GM23338 (cell line): ENCODE measurements around the gene FARP1. TPM values are rescaled to one million over a fixed set of nuclear protein-coding genes. Genes with fewer than 3 reads are reported as not detected.

Experiments used
- ATAC-seq: fragments of 200-7000 bp; cut with Tn5 transposase; 3 replicates; pipeline ENCODE4 v1.9.1; 2020
- DNase-seq: peaks from one replicate; pipeline ENCODE4 v3.0.0-alpha.2; 2015; ENCODE audit warnings: low spot score
- H2AFZ ChIP-seq: fragments of 200-600 bp; sonication (generic); 2 replicates; pipeline ENCODE4 v1.8.0; 2016; ENCODE audit warnings: antibody characterized with exemption, mild to moderate bottlenecking, moderate library complexity
- H3F3A ChIP-seq: fragments of 200-600 bp; sonication (generic); replicated peaks from 2 replicates; pipeline ENCODE4 v1.8.0; 2017; ENCODE audit warnings: antibody characterized with exemption, mixed run types, low read depth
- H3K27ac ChIP-seq: fragments of 200-600 bp; sonication (generic); 2 replicates; pipeline ENCODE4 v1.6.1; 2016; ENCODE audit warnings: low read depth
- H3K27me3 ChIP-seq: fragments of 200-600 bp; sonication (generic); 2 replicates; pipeline ENCODE4 v1.8.0; 2016; ENCODE audit warnings: mild to moderate bottlenecking, mixed run types, moderate library complexity; ENCODE audit not compliant: insufficient read depth
- H3K36me3 ChIP-seq: fragments of 200-600 bp; sonication (generic); 2 replicates; pipeline ENCODE4 v1.8.0; 2016; ENCODE audit warnings: mild to moderate bottlenecking; ENCODE audit not compliant: insufficient read depth
- H3K4me1 ChIP-seq: fragments of 200-600 bp; sonication (generic); 2 replicates; pipeline ENCODE4 v1.8.0; 2016; ENCODE audit warnings: mild to moderate bottlenecking, moderate library complexity; ENCODE audit not compliant: insufficient read depth
- H3K4me2 ChIP-seq: fragments of 200-600 bp; sonication (generic); 2 replicates; pipeline ENCODE4 v1.7.1; 2017; ENCODE audit warnings: mixed run types
- H3K4me3 ChIP-seq: fragments of 200-600 bp; sonication (generic); 2 replicates; pipeline ENCODE4 v1.6.1; 2016; ENCODE audit warnings: mixed run types
- H3K79me2 ChIP-seq: fragments of 200-600 bp; sonication (generic); replicated peaks from 2 replicates; pipeline ENCODE4 v1.8.0; 2017; ENCODE audit warnings: mild to moderate bottlenecking; ENCODE audit not compliant: insufficient read depth
- H3K9me2 ChIP-seq: fragments of 200-600 bp; sonication (generic); 2 replicates; pipeline ENCODE4 v1.8.0; 2017; ENCODE audit not compliant: insufficient read depth
- H4K20me1 ChIP-seq: fragments of 200-600 bp; sonication (generic); replicated peaks from 2 replicates; pipeline ENCODE4 v1.8.0; 2017; ENCODE audit warnings: mild to moderate bottlenecking; ENCODE audit not compliant: insufficient read depth
- H3K27ac Mint-ChIP-seq: 2 replicates; pipeline ENCODE4 v1.8.0; 2020; ENCODE audit warnings: inconsistent platforms, mild to moderate bottlenecking, moderate library complexity, mixed read lengths
- H3K27me3 Mint-ChIP-seq: 3 replicates; pipeline ENCODE4 v1.8.0; 2022; ENCODE audit warnings: low read depth, mild to moderate bottlenecking, moderate library complexity, mixed read lengths, inconsistent platforms; ENCODE audit not compliant: insufficient read depth, poor library complexity
- H3K36me3 Mint-ChIP-seq: 3 replicates; pipeline ENCODE4 v1.8.0; 2021; ENCODE audit warnings: low read depth, mild to moderate bottlenecking, inconsistent platforms, moderate library complexity, mixed read lengths
- H3K4me1 Mint-ChIP-seq: 3 replicates; pipeline ENCODE4 v1.8.0; 2020; ENCODE audit warnings: mild to moderate bottlenecking, inconsistent platforms, mixed read lengths
- H3K4me3 Mint-ChIP-seq: 3 replicates; pipeline ENCODE4 v1.8.0; 2021; ENCODE audit warnings: moderate library complexity, mild to moderate bottlenecking, inconsistent platforms, mixed read lengths
- H3K9me3 Mint-ChIP-seq: 3 replicates; pipeline ENCODE4 v1.8.0; 2020; ENCODE audit warnings: moderate library complexity, mild to moderate bottlenecking, inconsistent platforms, mixed read lengths
- CREB1 ChIP-seq: fragments of 250-450 bp; sonication (Bioruptor Pico); IDR thresholded peaks from 2 replicates; pipeline ENCODE4 v1.5.0; 2020; ENCODE audit warnings: low read depth, mild to moderate bottlenecking, moderate library complexity
- EZH2 ChIP-seq: fragments of 200-600 bp; sonication (generic); IDR thresholded peaks from one replicate; pipeline ENCODE4 v1.8.0; 2017; ENCODE audit warnings: antibody characterized with exemption, mild to moderate bottlenecking, low read depth; ENCODE audit not compliant: unreplicated experiment
- JUNB ChIP-seq: IDR thresholded peaks from one replicate; pipeline ENCODE4 v1.6.1; 2016; ENCODE audit warnings: antibody characterized with exemption; ENCODE audit not compliant: unreplicated experiment
- POLR2AphosphoS5 ChIP-seq: IDR thresholded peaks from 2 replicates; pipeline ENCODE4 v1.6.1; 2016; ENCODE audit warnings: antibody characterized with exemption, low read depth
- ZNF114 ChIP-seq: fragments of 250-450 bp; sonication (Bioruptor Pico); IDR thresholded peaks from 2 replicates; pipeline ENCODE4 v1.5.0; 2020; ENCODE audit warnings: mild to moderate bottlenecking, moderate library complexity
- ZNF331 ChIP-seq: fragments of 250-450 bp; sonication (Bioruptor Pico); IDR thresholded peaks from 2 replicates; pipeline ENCODE4 v1.5.0; 2020; ENCODE audit warnings: low read depth, mild to moderate bottlenecking, moderate library complexity
- polyA plus RNA-seq: library from polyadenylated mRNA; unstranded; fragments of >200 nt; fragmentation: Nextera tagmentation; extraction: Ambion mirVana; gene quantifications from 2 replicates; pipeline ENCODE4 v1.2.1, GENCODE V29; 2016
- total RNA-seq: library from RNA; depleted of rRNA; stranded (reverse); fragments of >200 nt; shearing (Covaris generic); gene quantifications from 2 replicates; pipeline ENCODE4 v1.2.3, GENCODE V29; 2014
- TF ChIP-seq, protein P1 (sequence below): IDR thresholded peaks from 2 replicates; pipeline ENCODE4 v1.6.1; 2016; ENCODE audit warnings: antibody characterized with exemption

FARP1 gene
- total and polyA plus RNA-seq, 2 experiments from 2014 or later: 53.6 to 82.5 TPM

DNA sequence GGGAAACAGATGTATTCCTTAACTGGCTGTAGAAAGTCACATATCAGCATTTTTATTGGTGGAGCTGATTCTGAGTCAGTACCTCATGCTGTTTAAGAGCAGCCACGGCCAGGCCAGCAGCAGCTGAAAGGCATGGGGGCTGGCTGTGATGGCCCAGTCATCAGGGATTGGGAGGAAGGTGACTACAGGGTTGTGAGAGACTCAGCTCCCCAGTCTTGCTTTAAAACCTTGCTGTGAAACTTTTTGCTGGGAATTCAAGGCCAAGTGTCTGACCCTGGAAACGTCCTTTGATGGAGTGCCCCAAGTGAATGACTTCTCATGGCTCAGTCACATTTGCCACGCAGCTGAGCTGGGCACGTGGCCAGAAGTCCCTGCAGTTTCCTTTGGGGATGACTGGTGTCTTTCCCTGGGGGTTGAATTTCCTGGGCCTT, 73.3 kb downstream of the FARP1 start (continued):
- TF ChIP-seq POLR2AphosphoS5 (no peak), EZH2 (no peak), ZNF331 (no peak)

DNA sequence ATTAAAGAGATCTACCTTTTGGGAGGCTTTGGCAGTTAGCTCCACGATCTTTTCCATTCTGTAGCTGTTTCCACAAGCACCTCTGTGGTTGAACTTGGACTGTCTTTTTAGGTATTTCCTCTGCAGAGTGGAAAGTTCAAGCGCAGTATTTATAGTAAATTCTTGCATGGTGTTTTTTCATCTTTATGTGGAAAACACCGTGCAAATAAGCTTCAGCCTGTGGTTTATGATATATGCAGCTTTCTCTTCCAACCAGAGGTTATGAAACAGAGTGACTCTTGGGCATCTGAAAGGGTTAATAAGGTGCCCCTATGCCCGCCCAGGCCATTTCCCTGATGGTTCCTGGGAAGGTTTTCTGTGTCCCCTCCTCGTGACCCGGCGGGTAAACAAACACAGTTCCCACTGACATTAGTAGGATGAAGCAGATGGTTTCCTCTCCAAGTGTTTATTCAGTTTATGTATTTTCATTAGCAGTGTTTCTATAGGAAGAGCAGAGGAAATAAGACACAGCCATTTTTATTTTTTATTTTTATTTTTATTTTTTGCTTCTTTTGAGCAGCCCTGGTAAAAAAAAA, 73.9 kb downstream of the FARP1 start:
- Histone ChIP-seq H3K27ac (0 out of 2 replicates have a peak overlapping the region, but pooled peaks have one; percentile 10), H3K36me3 (no peaks in the 10 kb centered on the region), H3K79me2 (peaks cover 70% of the 10 kb centered on the region), H3K4me1 (peaks cover 14% of the 10 kb centered on the region), H3K27me3 (no peaks in the 10 kb centered on the region), H3F3A (0 out of 2 replicates have a peak, but pooled peaks cover 3% of the 10 kb centered on the region), H3K9me2 (no peaks in the 10 kb centered on the region), H2AFZ (no peak overlapping the region), H3K4me3 (no peak overlapping the region), H4K20me1 (no peaks in the 10 kb centered on the region; the same call in none of the 2 replicates), H3K4me2 (no peak overlapping the region)
- Mint-ChIP-seq H3K4me3 (no peak overlapping the region), H3K9me3 (peaks cover 8% of the 10 kb centered on the region), H3K27ac (no peak overlapping the region; the same call in 1 of the 2 replicates), H3K27me3 (peaks cover 7% of the 10 kb centered on the region), H3K36me3 (peaks cover 23% of the 10 kb centered on the region), H3K4me1 (peaks cover 47% of the 10 kb centered on the region)
- TF ChIP-seq, protein P1, sequence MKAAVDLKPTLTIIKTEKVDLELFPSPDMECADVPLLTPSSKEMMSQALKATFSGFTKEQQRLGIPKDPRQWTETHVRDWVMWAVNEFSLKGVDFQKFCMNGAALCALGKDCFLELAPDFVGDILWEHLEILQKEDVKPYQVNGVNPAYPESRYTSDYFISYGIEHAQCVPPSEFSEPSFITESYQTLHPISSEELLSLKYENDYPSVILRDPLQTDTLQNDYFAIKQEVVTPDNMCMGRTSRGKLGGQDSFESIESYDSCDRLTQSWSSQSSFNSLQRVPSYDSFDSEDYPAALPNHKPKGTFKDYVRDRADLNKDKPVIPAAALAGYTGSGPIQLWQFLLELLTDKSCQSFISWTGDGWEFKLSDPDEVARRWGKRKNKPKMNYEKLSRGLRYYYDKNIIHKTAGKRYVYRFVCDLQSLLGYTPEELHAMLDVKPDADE: no peak
- TF ChIP-seq ZNF114 (CRISPR knock-in tag) (no peak), JUNB (no peak), CREB1 (no peak), POLR2AphosphoS5 (no peak)
- DNase-seq: no peak
- ATAC-seq: no peak

DNA sequence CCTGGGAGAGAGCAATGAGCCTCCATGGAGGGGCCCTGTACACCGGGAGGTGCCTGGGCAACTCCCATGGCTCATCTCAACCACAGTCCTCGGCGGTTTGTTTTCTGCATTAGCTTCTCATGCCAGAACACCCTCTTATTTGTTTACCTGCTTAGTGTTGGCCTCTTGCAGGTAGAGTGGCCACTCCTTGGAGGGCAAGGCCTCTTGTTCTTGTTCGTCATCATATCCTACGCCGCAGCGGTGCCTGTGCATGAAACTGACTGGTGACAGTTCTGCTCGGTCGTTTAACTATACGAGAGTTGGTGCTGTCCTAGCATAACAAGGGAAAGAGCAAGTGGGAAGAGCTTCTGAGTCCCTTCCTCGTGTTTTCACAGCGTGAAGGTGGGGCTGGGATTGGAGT, 74.7 kb downstream of the FARP1 start:
- Histone ChIP-seq H3K4me2 (no peak overlapping the region), H3K9me2 (no peaks in the 10 kb centered on the region), H3K36me3 (no peaks in the 10 kb centered on the region), H3K27me3 (no peaks in the 10 kb centered on the region), H4K20me1 (no peaks in the 10 kb centered on the region; the same call in none of the 2 replicates), H3K27ac (0 out of 2 replicates have a peak overlapping the region, but pooled peaks have one; percentile 66), H3K4me1 (peaks cover 14% of the 10 kb centered on the region), H3K4me3 (no peak overlapping the region), H3F3A (0 out of 2 replicates have a peak, but pooled peaks cover 3% of the 10 kb centered on the region), H2AFZ (no peak overlapping the region), H3K79me2 (peaks cover 72% of the 10 kb centered on the region)
- ATAC-seq (no peak), DNase-seq (no peak)
- peak overlapping the region; percentile 41; the same call in 1 of the 2 replicates for H3K27ac Mint-ChIP-seq
- H3K4me1 Mint-ChIP-seq: peaks cover 43% of the 10 kb centered on the region
- TF ChIP-seq, protein P1: no peak
- no peak overlapping the region for H3K4me3 Mint-ChIP-seq
- H3K27me3 Mint-ChIP-seq: peaks cover 7% of the 10 kb centered on the region
- peaks cover 21% of the 10 kb centered on the region; the same call in 2 of the 3 replicates for H3K36me3 Mint-ChIP-seq
- 0 out of 3 replicates have a peak, but pooled peaks cover 2% of the 10 kb centered on the region for H3K9me3 Mint-ChIP-seq
